Activated CD8-positive, alpha-beta T cell treated with anti-CD3 and anti-CD28 coated beads for 36 hours (primary cell): ENCODE results near the gene BDH1. TPM values are rescaled to one million over a fixed set of nuclear protein-coding genes. Genes with fewer than 3 reads are reported as not detected.
"Not testable (repeated sequence)": the region's sequence is repeated elsewhere in the genome, so short reads cannot be mapped to it uniquely, and the experiment has no call there.

ENCODE experiments used
- ATAC-seq: fragments of 200-7000 bp; cut with Tn5 transposase; one replicate; pipeline ENCODE4 v1.10.0; 2021; ENCODE audit warnings: mild to moderate bottlenecking, moderate library complexity
- CTCF ChIA-PET: fragments of 350-600 bp; sonication (Branson Sonifier 250); formaldehyde crosslinking; loops from one replicate; lab custom pipeline; 2021; ENCODE audit warnings: antibody characterized with exemption; lab: Charles Lee
- POLR2A ChIA-PET: fragments of 350-600 bp; sonication (Branson Sonifier 250); formaldehyde crosslinking; loops from one replicate; lab custom pipeline; 2021; ENCODE audit warnings: antibody characterized with exemption; lab: Charles Lee
- DNase-seq: peaks from one replicate; pipeline ENCODE4 v3.0.0-alpha.2; 2020
- H3K27ac Mint-ChIP-seq: one replicate; pipeline ENCODE4 v1.8.0; 2021; ENCODE audit warnings: mild to moderate bottlenecking, mixed read lengths
- H3K27me3 Mint-ChIP-seq: one replicate; pipeline ENCODE4 v1.8.0; 2021; ENCODE audit warnings: mixed read lengths
- H3K36me3 Mint-ChIP-seq: one replicate; pipeline ENCODE4 v1.8.0; 2021; ENCODE audit warnings: low read depth, mixed read lengths
- H3K4me1 Mint-ChIP-seq: one replicate; pipeline ENCODE4 v1.8.0; 2021; ENCODE audit warnings: low read depth, mixed read lengths
- H3K4me3 Mint-ChIP-seq: one replicate; pipeline ENCODE4 v1.8.0; 2021; ENCODE audit warnings: mild to moderate bottlenecking, moderate library complexity, mixed read lengths
- H3K9me3 Mint-ChIP-seq: one replicate; pipeline ENCODE4 v1.8.0; 2021; ENCODE audit warnings: mixed read lengths
- intact Hi-C: fragments of 100-400 bp; cut with micrococcal nuclease; formaldehyde crosslinking; loops from one replicate; pipeline ENCODE4 v1.10.0; 2022
- total RNA-seq, 2 experiments: library from RNA; stranded (reverse); gene quantifications; one replicate each; pipeline ENCODE4 v1.2.3, GENCODE V29; 2021
- TF ChIP-seq, protein P1 (sequence below): fragments of 200-600 bp; IDR thresholded peaks from one replicate; pipeline ENCODE4 v1.8.0; 2022; ENCODE audit warnings: antibody characterized with exemption, mild to moderate bottlenecking

Gene BDH1
- total RNA-seq, 2 experiments from 2014 or later: 118 to 126 TPM

DNA sequence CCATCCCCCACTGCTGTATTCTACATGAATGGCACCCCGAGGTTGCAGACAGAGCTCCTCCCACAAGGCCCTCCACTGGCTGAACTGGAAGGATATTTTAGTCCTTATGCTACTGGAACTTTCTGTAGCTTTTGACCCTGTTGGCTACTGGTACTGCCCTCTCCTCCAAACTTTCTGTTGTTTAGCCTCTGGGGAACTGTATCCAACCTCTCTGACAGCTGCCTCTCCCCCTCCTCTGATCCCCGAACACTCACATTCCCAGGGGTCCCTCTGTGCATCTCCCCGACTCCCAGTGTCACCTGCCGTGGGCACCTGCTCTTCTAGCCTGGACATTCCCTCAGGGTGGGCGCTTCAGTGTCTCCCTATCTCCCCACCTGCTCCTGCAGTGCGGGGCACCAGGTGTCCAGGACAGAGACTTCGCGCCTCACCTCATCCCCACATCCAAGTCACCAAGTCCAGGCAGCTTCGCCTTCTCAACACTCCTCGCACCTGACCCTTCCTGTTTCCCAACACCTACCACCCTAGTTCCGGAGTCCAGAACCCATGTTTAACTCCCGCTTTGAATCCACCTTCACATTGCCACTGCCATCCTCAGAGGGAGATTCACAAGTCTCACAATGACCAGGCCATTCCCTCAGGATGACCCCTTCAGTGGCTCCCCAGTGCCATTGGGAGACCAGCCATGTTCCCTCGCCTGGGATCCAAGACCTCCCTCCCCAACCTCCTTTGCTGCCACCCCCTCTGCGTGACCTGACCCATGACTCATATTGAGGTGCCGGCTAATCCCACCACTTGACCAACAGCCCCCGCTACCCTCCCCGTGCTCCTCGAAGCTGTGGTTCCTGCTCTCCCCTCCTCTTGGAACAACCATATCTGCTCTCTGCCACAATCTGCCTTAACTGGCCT, 34.2 kb downstream of the BDH1 start:
- TF ChIP-seq, protein P1, sequence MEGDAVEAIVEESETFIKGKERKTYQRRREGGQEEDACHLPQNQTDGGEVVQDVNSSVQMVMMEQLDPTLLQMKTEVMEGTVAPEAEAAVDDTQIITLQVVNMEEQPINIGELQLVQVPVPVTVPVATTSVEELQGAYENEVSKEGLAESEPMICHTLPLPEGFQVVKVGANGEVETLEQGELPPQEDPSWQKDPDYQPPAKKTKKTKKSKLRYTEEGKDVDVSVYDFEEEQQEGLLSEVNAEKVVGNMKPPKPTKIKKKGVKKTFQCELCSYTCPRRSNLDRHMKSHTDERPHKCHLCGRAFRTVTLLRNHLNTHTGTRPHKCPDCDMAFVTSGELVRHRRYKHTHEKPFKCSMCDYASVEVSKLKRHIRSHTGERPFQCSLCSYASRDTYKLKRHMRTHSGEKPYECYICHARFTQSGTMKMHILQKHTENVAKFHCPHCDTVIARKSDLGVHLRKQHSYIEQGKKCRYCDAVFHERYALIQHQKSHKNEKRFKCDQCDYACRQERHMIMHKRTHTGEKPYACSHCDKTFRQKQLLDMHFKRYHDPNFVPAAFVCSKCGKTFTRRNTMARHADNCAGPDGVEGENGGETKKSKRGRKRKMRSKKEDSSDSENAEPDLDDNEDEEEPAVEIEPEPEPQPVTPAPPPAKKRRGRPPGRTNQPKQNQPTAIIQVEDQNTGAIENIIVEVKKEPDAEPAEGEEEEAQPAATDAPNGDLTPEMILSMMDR: no peak
- ChIA-PET POLR2A (no interaction called here), CTCF (no interaction called here)
- no peak overlapping the region for H3K4me3 Mint-ChIP-seq
- no peak for ATAC-seq
- peaks cover 53% of the 10 kb centered on the region for H3K36me3 Mint-ChIP-seq
- no peaks in the 10 kb centered on the region for H3K27me3 Mint-ChIP-seq
- peaks cover 11% of the 10 kb centered on the region for H3K4me1 Mint-ChIP-seq
- no peak for DNase-seq
- intact Hi-C loops: no loop called here
- peak overlapping the region; percentile 44 for H3K27ac Mint-ChIP-seq
- H3K9me3 Mint-ChIP-seq: peaks cover 6% of the 10 kb centered on the region

DNA sequence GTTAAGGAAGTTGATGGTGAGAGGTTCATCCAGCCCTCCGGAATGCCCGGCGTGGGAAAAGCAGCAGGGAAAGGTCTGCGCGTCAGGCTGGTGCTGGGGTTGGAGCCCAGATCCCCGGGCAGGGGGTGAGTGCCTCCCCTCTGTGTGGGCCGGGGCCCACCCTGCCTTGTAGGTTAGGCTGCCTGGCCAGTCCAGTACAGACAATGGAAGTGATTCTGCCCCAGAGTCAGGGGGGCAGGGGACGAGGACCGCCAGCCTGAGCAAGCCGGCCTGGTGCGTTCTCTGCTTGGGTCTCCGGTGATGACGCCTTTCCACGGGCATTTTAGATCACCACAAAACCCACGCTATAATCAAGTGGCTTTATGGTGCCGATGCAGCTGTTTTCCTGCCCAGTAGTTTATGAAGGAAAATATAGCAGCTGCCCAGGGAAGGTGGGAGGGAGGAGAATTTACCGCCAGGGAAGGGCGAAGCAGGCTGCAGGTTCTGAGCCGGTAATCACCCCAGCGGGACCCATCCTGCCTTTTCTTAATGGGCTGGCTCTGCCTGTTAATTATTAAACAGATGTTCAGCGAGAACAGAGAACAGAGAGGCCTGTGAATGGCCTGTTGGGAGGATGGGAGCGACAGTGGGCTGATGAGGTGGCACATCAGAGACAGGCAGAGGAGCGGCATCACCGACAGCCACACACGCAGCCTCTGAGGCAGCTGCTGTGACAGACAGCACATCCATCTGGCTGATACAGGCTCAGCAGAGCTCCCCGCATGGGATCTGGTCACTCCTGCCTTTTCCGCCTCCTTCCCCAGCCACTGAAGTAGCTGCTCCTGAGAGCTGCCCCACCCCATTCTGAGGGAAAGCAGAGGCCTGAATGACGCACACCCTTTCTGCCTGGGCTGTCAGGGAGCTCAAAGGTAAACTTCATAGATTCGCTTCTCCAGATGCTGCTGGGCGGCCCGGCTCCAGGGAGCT, 35.2 kb downstream of the BDH1 start:
- ChIA-PET POLR2A (no interaction called here), CTCF (no interaction called here)
- peaks cover 6% of the 10 kb centered on the region for H3K9me3 Mint-ChIP-seq
- no peaks in the 10 kb centered on the region for H3K27me3 Mint-ChIP-seq
- intact Hi-C loops: no loop called here
- TF ChIP-seq, protein P1: no peak
- H3K4me1 Mint-ChIP-seq: peaks cover 19% of the 10 kb centered on the region
- no peak overlapping the region for H3K4me3 Mint-ChIP-seq
- H3K27ac Mint-ChIP-seq: no peak overlapping the region
- ATAC-seq: no peak
- no peak for DNase-seq
- peaks cover 58% of the 10 kb centered on the region for H3K36me3 Mint-ChIP-seq

DNA sequence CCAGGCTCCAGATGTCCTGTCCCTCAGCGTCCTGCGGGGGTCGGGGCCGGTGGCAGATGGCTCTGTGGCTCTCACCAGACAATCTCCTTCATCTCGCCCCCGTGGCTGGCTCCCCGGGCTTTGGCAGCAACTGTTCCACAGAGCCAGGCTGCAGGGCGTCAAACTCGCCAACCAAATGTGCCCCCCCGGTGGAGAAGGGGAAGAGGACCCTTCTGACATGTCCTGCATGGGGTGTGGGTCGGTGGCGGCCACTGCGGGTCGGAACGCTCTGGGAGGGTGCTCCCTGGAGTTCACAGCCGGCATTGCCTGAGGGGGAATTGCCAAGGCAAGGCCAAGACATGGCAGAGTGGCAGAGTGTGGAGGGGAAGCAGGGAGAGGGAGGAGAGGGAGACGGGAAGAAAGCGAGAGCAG, 36.0 kb downstream of the BDH1 start:
- ChIA-PET CTCF (no interaction called here), POLR2A (no interaction called here)
- intact Hi-C loops: no loop called here
- ATAC-seq (no peak), DNase-seq (no peak)
- Mint-ChIP-seq H3K4me1 (peaks cover 19% of the 10 kb centered on the region), H3K27me3 (no peaks in the 10 kb centered on the region), H3K9me3 (peaks cover 6% of the 10 kb centered on the region), H3K4me3 (no peak overlapping the region), H3K36me3 (peaks cover 60% of the 10 kb centered on the region), H3K27ac (no peak overlapping the region)
- TF ChIP-seq, protein P1: no peak

DNA sequence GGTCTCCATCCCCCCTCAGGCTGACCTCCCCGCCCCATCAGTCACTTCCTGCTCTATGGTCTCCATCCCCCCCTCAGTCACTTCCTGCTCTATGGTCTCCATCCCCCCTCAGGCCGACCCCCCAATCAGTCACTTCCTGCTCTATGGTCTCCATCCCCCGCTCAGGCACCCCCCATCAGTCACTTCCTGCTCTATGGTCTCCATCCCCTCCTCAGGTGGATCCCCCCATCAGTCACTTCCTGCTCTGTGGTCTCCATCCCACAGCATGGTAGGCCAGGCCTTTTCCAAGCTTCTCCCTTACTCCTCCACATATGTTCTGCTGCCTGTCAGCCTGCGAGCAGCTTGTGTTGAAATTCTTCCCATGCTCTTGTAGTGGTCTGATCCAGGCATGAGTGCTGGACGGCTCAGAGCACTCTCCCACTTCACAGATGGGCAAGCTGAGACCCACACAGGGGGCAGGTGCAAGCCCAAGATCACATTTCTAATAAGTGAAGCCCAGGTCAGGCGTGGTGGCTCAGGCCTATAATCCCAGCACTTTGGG, 36.8 kb downstream of the BDH1 start:
- ChIA-PET CTCF (no interaction called here), POLR2A (no interaction called here)
- intact Hi-C loops: no loop called here
- ATAC-seq (peak; percentile 18), DNase-seq (peak; percentile 65)
- Mint-ChIP-seq H3K4me1 (peaks cover 17% of the 10 kb centered on the region), H3K27ac (peak overlapping the region; percentile 65), H3K27me3 (no peaks in the 10 kb centered on the region), H3K4me3 (no peak overlapping the region), H3K9me3 (peaks cover 6% of the 10 kb centered on the region), H3K36me3 (peaks cover 62% of the 10 kb centered on the region)
- TF ChIP-seq, protein P1: no peak

DNA sequence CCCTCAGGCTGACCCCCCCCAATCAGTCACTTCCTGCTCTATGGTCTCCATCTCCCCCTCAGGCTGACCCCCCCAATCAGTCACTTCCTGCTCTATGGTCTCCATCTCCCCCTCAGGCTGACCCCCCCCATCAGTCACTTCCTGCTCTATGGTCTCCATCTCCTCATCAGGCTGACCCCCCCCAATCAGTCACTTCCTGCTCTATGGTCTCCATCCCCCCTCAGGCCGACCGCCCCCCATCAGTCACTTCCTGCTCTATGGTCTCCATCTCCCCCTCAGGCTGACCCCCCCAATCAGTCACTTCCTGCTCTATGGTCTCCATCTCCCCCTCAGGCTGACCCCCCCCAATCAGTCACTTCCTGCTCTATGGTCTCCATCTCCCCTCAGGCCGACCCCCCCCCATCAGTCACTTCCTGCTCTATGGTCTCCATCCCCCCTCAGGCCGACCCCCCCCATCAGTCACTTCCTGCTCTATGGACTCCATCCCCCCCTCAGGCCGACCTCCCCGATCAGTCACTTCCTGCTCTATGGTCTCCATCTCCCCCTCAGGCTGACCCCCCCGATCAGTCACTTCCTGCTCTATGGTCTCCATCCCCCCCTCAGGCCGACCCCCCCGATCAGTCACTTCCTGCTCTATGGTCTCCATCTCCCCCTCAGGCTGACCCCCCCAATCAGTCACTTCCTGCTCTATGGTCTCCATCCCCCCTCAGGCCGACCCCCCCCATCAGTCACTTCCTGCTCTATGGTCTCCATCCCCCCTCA, 37.7 kb downstream of the BDH1 start:
- H3K4me3 Mint-ChIP-seq, H3K27ac Mint-ChIP-seq, H3K27me3 Mint-ChIP-seq, intact Hi-C loops, ATAC-seq, H3K9me3 Mint-ChIP-seq, POLR2A ChIA-PET, CTCF ChIA-PET: not testable (repeated sequence)
- H3K4me1 Mint-ChIP-seq: peaks cover 17% of the 10 kb centered on the region
- peak; percentile 33 for DNase-seq
- peaks cover 68% of the 10 kb centered on the region for H3K36me3 Mint-ChIP-seq

DNA sequence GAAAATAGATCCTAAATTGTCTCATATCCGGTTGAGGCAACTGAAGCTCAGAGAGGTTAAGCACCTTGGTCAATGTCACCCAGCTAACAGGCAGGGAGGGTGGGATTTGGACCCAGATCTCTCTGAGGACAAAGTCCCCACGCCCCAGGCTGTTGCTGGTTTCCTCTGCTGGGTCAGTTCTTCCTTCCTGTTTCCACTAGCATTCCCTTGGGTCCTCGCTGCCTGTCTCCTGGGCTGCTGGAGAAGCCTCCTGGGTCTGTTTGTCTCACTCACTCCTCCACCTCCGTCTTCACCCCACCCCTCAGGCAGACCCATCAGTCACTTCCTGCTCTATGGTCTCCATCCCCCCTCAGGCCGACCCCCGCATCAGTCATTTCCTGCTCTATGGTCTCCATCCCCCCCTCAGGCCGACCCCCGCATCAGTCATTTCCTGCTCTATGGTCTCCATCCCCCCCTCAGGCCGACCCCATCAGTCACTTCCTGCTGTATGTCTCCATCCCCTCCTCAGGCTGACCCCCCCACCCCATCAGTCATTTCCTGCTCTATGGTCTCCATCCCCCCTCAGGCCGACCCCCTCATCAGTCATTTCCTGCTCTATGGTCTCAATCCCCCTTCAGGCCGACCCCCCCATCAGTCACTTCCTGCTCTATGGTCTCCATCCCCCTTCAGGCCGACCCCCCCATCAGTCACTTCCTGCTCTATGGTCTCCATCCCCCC, 38.7 kb downstream of the BDH1 start:
- Mint-ChIP-seq H3K27ac (peak overlapping the region; percentile 97), H3K36me3 (peaks cover 68% of the 10 kb centered on the region), H3K4me1 (peaks cover 17% of the 10 kb centered on the region)
- CTCF ChIA-PET: interaction anchor here (1.1 kb wide), 1 partner anchor 260 kb away, joined by 5 read pairs; no protein-coding TSS in a partner anchor
- ATAC-seq: peak; percentile 53
- DNase-seq: peak; percentile 66
- POLR2A ChIA-PET, intact Hi-C loops, H3K9me3 Mint-ChIP-seq, H3K27me3 Mint-ChIP-seq, H3K4me3 Mint-ChIP-seq: not testable (repeated sequence)
